ENCODE data around the gene AGA. TPM values are rescaled to one million over a fixed set of nuclear protein-coding genes. Genes with fewer than 3 reads are reported as not detected.

The AGA gene
- total RNA-seq (2022) = 17.3 and 18.3 TPM in 2 replicates
- percentile 62 among the genes with signal in this experiment for Bru-seq, nascent RNA
- percentile 69 among the genes with signal in this experiment for BruChase-seq, experiment 1, labeled RNA remaining after a 6-hour chase
- BruChase-seq, experiment 2, labeled RNA remaining after a 2-hour chase = percentile 60 among the genes with signal in this experiment
- long read RNA-seq, transcript AGA-201 (9 exons, 2,107 nt) = major isoform, 35 of 48 reads
- long read RNA-seq, partial matches to known transcripts = 5 of 48 reads
- long read RNA-seq, other reads (novel, unspliced or antisense) = 8 of 48 reads

DNA sequence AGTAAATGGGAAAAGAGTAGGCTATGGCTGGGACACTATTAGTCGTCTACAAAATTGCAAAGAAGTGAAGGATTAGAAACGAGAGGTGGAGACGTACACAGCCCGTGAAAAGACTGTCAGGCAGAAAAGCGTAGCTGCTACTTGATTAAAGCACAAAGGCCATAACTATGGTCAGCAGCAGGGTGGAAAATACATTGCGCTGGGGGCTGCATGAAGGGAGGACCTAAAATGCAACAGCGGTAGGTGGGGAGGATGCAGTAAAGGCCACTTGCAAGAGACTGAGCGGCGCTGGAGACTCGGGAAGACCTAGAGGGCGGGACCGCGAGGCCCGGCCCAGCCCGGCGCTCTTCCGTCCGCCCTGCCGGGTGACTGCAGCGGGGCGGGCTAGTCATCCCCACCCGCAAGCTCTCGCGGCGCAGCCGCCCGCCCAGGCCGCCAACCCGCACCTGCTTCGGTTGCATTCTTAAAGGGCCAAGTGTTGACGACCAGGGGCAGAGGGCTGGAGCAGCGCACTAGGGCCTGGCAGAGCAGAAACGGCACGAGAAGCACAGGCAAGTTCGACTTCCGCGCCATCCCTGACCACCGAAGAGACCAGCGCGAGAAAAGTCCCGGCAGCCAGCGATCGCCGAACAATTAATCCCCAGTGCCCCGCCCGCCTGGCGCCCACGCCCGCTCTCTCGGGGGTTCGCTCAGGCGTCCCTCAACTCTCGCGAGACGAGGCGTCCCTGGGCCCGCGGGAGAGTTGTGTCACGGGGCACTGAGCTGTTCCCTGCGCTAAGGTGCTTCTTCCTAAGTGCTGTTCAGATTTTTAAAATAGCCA, at the start of gene AGA:
Gene AGA (minus strand): TSS at position 635 of the 820 bp plus-strand sequence. CDS start 62 bp downstream, at position 573.
- BruUV-seq (replicated peaks) = TSS peak; percentile 54
- peak; percentile 98 for DNase-seq (ENCODE audit: unreplicated experiment)
- ChIA-PET POLR2A (interaction anchor here (0.6 to 2.6 kb wide), 24 partner anchors 9 to 1784 kb away, joined by 3 to 13 read pairs (median 3); no protein-coding TSS in a partner anchor), CTCF (interaction anchor here (0.7 to 1.4 kb wide), 3 partner anchors 120 to 900 kb away, joined by 3 to 5 read pairs (median 3); no protein-coding TSS in a partner anchor)
- Mint-ChIP-seq H3K27ac (ENCODE audit: low read depth, unreplicated experiment) (peak within 1 kb of the TSS; percentile 95), H3K27me3 (ENCODE audit: insufficient read depth, unreplicated experiment) (no peaks in the 10 kb centered on the region), H3K4me3 (ENCODE audit: unreplicated experiment) (peak within 1 kb of the TSS; percentile 93), H3K9me3 (ENCODE audit: unreplicated experiment) (no peaks in the 10 kb centered on the region), H3K36me3 (ENCODE audit: insufficient read depth, unreplicated experiment) (peaks cover 10% of the 10 kb centered on the region), H3K4me1 (ENCODE audit: insufficient read depth, unreplicated experiment) (peaks cover 9% of the 10 kb centered on the region)
- intact Hi-C loops (cut with micrococcal nuclease) = loop anchor here (1.0 kb wide), 1 partner anchor 192 kb away; no protein-coding TSS in a partner anchor
- TF ChIP-seq, protein P1, sequence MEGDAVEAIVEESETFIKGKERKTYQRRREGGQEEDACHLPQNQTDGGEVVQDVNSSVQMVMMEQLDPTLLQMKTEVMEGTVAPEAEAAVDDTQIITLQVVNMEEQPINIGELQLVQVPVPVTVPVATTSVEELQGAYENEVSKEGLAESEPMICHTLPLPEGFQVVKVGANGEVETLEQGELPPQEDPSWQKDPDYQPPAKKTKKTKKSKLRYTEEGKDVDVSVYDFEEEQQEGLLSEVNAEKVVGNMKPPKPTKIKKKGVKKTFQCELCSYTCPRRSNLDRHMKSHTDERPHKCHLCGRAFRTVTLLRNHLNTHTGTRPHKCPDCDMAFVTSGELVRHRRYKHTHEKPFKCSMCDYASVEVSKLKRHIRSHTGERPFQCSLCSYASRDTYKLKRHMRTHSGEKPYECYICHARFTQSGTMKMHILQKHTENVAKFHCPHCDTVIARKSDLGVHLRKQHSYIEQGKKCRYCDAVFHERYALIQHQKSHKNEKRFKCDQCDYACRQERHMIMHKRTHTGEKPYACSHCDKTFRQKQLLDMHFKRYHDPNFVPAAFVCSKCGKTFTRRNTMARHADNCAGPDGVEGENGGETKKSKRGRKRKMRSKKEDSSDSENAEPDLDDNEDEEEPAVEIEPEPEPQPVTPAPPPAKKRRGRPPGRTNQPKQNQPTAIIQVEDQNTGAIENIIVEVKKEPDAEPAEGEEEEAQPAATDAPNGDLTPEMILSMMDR (IDR thresholded peaks at IDR 0.05; ENCODE audit: unreplicated experiment) = no peak

DNA sequence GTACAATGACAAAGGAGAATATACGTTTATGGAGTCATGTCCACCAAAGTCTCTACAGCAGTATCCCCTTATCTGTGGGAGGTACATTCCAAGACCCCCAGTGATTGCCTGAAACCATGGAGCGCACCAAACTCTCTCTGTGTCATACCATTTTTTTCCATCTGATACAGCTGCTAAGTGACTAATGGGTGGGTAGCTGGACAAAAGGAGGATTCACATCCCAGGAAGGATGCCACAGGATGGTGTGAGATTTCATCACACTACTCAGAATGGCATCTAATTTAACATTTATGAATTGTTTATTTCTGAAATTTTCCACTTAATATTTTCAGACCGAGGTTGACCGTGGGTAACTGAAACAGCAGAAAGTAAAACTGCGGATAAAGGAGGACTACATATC, 49.8 kb upstream of the AGA start:
- Mint-ChIP-seq H3K4me3 (ENCODE audit: unreplicated experiment) (no peak overlapping the region), H3K9me3 (ENCODE audit: unreplicated experiment) (no peaks in the 10 kb centered on the region), H3K27ac (ENCODE audit: low read depth, unreplicated experiment) (no peak overlapping the region), H3K27me3 (ENCODE audit: insufficient read depth, unreplicated experiment) (no peaks in the 10 kb centered on the region), H3K4me1 (ENCODE audit: insufficient read depth, unreplicated experiment) (no peaks in the 10 kb centered on the region), H3K36me3 (ENCODE audit: insufficient read depth, unreplicated experiment) (no peaks in the 10 kb centered on the region)
- intact Hi-C loops (cut with micrococcal nuclease) = no loop called here
- CTCF ChIA-PET = no interaction called here
- POLR2A ChIA-PET = no interaction called here
- no peak for DNase-seq (ENCODE audit: unreplicated experiment)
- no TSS peak for BruUV-seq (replicated peaks)
- TF ChIP-seq, protein P1 (IDR thresholded peaks at IDR 0.05; ENCODE audit: unreplicated experiment) = no peak

DNA sequence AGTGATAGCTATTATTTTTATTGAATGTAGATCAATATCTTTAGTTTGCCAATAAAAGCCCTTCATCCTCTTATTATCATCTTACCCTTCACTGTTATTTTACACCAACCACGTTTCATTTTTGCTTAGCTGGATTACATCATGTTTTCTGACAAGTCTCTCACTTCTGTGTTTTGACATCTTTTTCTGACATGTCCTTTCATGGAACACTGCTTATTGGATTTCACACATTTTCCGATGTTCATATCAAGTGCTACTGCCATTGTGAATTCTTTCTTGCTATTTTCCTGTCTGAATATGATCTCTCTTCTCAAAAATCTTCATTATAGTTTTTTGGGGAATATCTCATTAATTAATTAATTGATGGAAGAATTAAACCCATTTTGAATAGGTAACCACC, 48.5 kb upstream of the AGA start:
- TF ChIP-seq, protein P1 (IDR thresholded peaks at IDR 0.05; ENCODE audit: unreplicated experiment) = no peak
- no peak for DNase-seq (ENCODE audit: unreplicated experiment)
- intact Hi-C loops (cut with micrococcal nuclease) = no loop called here
- CTCF ChIA-PET = interaction anchor here (0.5 kb wide), 2 partner anchors 79 to 381 kb away, joined by 3 read pairs; no protein-coding TSS in a partner anchor
- Mint-ChIP-seq H3K4me3 (ENCODE audit: unreplicated experiment) (no peak overlapping the region), H3K27ac (ENCODE audit: low read depth, unreplicated experiment) (no peak overlapping the region), H3K27me3 (ENCODE audit: insufficient read depth, unreplicated experiment) (no peaks in the 10 kb centered on the region), H3K9me3 (ENCODE audit: unreplicated experiment) (no peaks in the 10 kb centered on the region), H3K4me1 (ENCODE audit: insufficient read depth, unreplicated experiment) (no peaks in the 10 kb centered on the region), H3K36me3 (ENCODE audit: insufficient read depth, unreplicated experiment) (no peaks in the 10 kb centered on the region)
- BruUV-seq (replicated peaks) = no TSS peak
- POLR2A ChIA-PET = no interaction called here
